Neural cell (in vitro differentiated cells): Measurements from ENCODE around the gene MXRA7. TPM values are rescaled to one million over a fixed set of nuclear protein-coding genes. Genes with fewer than 3 reads are reported as not detected.

Source experiments
- H2AFZ ChIP-seq: fragments of 200-600, 300-800 bp; sonication (generic), shearing (Covaris generic); 2 replicates; pipeline ENCODE4 v1.6.0; 2014; ENCODE audit warnings: low read depth, mild to moderate bottlenecking, antibody characterized with exemption, low read length, moderate library complexity
- H3F3A ChIP-seq: fragments of 200-600 bp; shearing (Covaris generic); 2 replicates; pipeline ENCODE4 v1.6.1; 2016; ENCODE audit warnings: mild to moderate bottlenecking, moderate library complexity, mixed read lengths, antibody characterized with exemption, low read length; ENCODE audit not compliant: insufficient read depth, poor library complexity, severe bottlenecking
- H3K27ac ChIP-seq: fragments of 200-600, 300-800 bp; sonication (generic), shearing (Covaris generic); 2 replicates; pipeline ENCODE4 v1.5.1; 2014; ENCODE audit warnings: mild to moderate bottlenecking, low read length, moderate library complexity
- H3K27me3 ChIP-seq: fragments of 300-800, 200-600 bp; sonication (generic), shearing (Covaris generic); 2 replicates; pipeline ENCODE4 v1.6.0; 2014; ENCODE audit warnings: mild to moderate bottlenecking, low read depth, low read length, moderate library complexity; ENCODE audit not compliant: insufficient read depth
- H3K36me3 ChIP-seq: fragments of 300-800, 200-600 bp; sonication (generic), shearing (Covaris generic); 2 replicates; pipeline ENCODE4 v1.5.1; 2014; ENCODE audit warnings: mild to moderate bottlenecking, antibody characterized with exemption, low read length, moderate library complexity; ENCODE audit not compliant: insufficient read depth
- H3K4me2 ChIP-seq: fragments of 300-800, 200-600 bp; sonication (generic), shearing (Covaris generic); 2 replicates; pipeline ENCODE4 v1.6.0; 2014; ENCODE audit warnings: mild to moderate bottlenecking, low read length
- H3K4me3 ChIP-seq: fragments of 300-800, 200-600 bp; sonication (generic), shearing (Covaris generic); 2 replicates; pipeline ENCODE4 v1.5.1; 2014; ENCODE audit warnings: mild to moderate bottlenecking, low read length, moderate library complexity
- H3K79me2 ChIP-seq: fragments of 200-600 bp; shearing (Covaris generic); replicated peaks from 2 replicates; pipeline ENCODE4 v1.6.0; 2014; ENCODE audit warnings: mild to moderate bottlenecking, low read length, moderate library complexity; ENCODE audit not compliant: insufficient read depth
- H3K9ac ChIP-seq: fragments of 300-800, 200-600 bp; sonication (generic), shearing (Covaris generic); 2 replicates; pipeline ENCODE4 v1.6.1; 2016; ENCODE audit warnings: mild to moderate bottlenecking, low read length, mixed read lengths
- H3K9me2 ChIP-seq: fragments of 200-600 bp; shearing (Covaris generic); 2 replicates; pipeline ENCODE4 v1.6.1; 2016; ENCODE audit warnings: mild to moderate bottlenecking, low read length, mixed read lengths; ENCODE audit not compliant: insufficient read depth
- H3K9me3 ChIP-seq: fragments of 200-600, 300-800 bp; sonication (generic), shearing (Covaris generic); 2 replicates; pipeline ENCODE4 v1.6.1; 2016; ENCODE audit warnings: mild to moderate bottlenecking, mixed run types, low read length, moderate library complexity, mixed read lengths
- H4K20me1 ChIP-seq: fragments of 200-600 bp; shearing (Covaris generic); 2 replicates; pipeline ENCODE4 v1.6.1; 2016; ENCODE audit warnings: mild to moderate bottlenecking, mixed run types; ENCODE audit not compliant: insufficient read depth
- CTCF ChIP-seq: fragments of 450-650 bp; IDR thresholded peaks from 2 replicates; pipeline ENCODE4 v1.5.1; 2014; ENCODE audit warnings: antibody characterized with exemption, mild to moderate bottlenecking, moderate library complexity; ENCODE audit not compliant: poor library complexity, severe bottlenecking
- EP300 ChIP-seq: fragments of 450-650 bp; conservative IDR thresholded peaks from 2 replicates; pipeline ENCODE4 v1.6.1; 2014; ENCODE audit warnings: antibody characterized with exemption, mild to moderate bottlenecking, moderate library complexity; ENCODE audit not compliant: poor library complexity, severe bottlenecking
- EZH2 ChIP-seq: fragments of 200-600, 300-800 bp; shearing (Covaris generic), sonication (generic); IDR thresholded peaks from 2 replicates; pipeline ENCODE4 v1.6.1; 2014; ENCODE audit warnings: antibody characterized with exemption, low read length, borderline replicate concordance, mild to moderate bottlenecking; ENCODE audit not compliant: insufficient read depth, poor library complexity, severe bottlenecking
- MXI1 ChIP-seq: fragments of 450-650 bp; conservative IDR thresholded peaks from 2 replicates; pipeline ENCODE4 v1.6.1; 2014; ENCODE audit warnings: antibody characterized with exemption, mild to moderate bottlenecking; ENCODE audit not compliant: poor library complexity, severe bottlenecking
- POLR2AphosphoS5 ChIP-seq: IDR thresholded peaks from 2 replicates; pipeline ENCODE4 v1.6.1; 2012
- RAD21 ChIP-seq: fragments of 450-650 bp; conservative IDR thresholded peaks from 2 replicates; pipeline ENCODE4 v1.6.1; 2014; ENCODE audit warnings: antibody characterized with exemption, mild to moderate bottlenecking, moderate library complexity
- REST ChIP-seq: IDR thresholded peaks from 2 replicates; pipeline ENCODE4 v1.6.1; 2012; ENCODE audit warnings: borderline replicate concordance
- SMC3 ChIP-seq: fragments of 450-650 bp; conservative IDR thresholded peaks from 2 replicates; pipeline ENCODE4 v1.6.1; 2014; ENCODE audit warnings: antibody characterized with exemption, mild to moderate bottlenecking, moderate library complexity; ENCODE audit not compliant: poor library complexity
- TAF1 ChIP-seq: IDR thresholded peaks from 2 replicates; pipeline ENCODE4 v1.6.1; 2012; ENCODE audit warnings: low read depth
- polyA plus RNA-seq: library from polyadenylated mRNA; depleted of rRNA; stranded (reverse); fragments of >200 nt; gene quantifications from 2 replicates; pipeline ENCODE4 v1.2.3, GENCODE V29; 2014

Gene MXRA7
- polyA plus RNA-seq, 1 donor from 2014 or later: 143 TPM

GRCh38 chr17:76670020-76670717 is 40.6 kb downstream of the MXRA7 start:
- Histone ChIP-seq H3F3A (no peaks in the 10 kb centered on the region), H3K79me2 (no peaks in the 10 kb centered on the region), H3K36me3 (no peaks in the 10 kb centered on the region), H3K4me3 (no peak overlapping the region), H3K9me2 (no peaks in the 10 kb centered on the region), H4K20me1 (no peaks in the 10 kb centered on the region), H3K27ac (no peak overlapping the region), H3K9ac (no peak overlapping the region), H3K4me2 (no peak overlapping the region), H3K9me3 (no peaks in the 10 kb centered on the region), H3K27me3 (no peaks in the 10 kb centered on the region), H2AFZ (peak overlapping the region; percentile 98)
- TF ChIP-seq CTCF (no peak), POLR2AphosphoS5 (no peak), SMC3 (no peak)

GRCh38 chr17:76667786-76668453 is 42.8 kb downstream of the MXRA7 start:
- no peak overlapping the region for H3K27ac ChIP-seq
- no peaks in the 10 kb centered on the region for H3K36me3 ChIP-seq
- H3F3A ChIP-seq: no peaks in the 10 kb centered on the region
- no peaks in the 10 kb centered on the region for H3K9me2 ChIP-seq
- no peaks in the 10 kb centered on the region for H3K27me3 ChIP-seq
- TF ChIP-seq EZH2: no peak
- TF ChIP-seq TAF1: no peak
- no peak for TF ChIP-seq EP300
- TF ChIP-seq RAD21: no peak
- no peak for TF ChIP-seq POLR2AphosphoS5
- TF ChIP-seq MXI1: no peak
- no peak for TF ChIP-seq SMC3
- TF ChIP-seq CTCF: no peak
- no peak for TF ChIP-seq REST
- no peak overlapping the region for H3K4me3 ChIP-seq
- H4K20me1 ChIP-seq: no peaks in the 10 kb centered on the region
- H3K4me2 ChIP-seq: no peak overlapping the region
- H3K79me2 ChIP-seq: no peaks in the 10 kb centered on the region
- no peak overlapping the region for H3K9ac ChIP-seq
- H2AFZ ChIP-seq: no peak overlapping the region
- no peaks in the 10 kb centered on the region for H3K9me3 ChIP-seq
